Activated T-helper 1 cell treated with Interleukin-2 at 50 U/mL for 16 hours (primary cell): Measurements from ENCODE around the gene CD36.

Experiments
- DNase-seq: peaks from one replicate; pipeline ENCODE4 v3.0.0-alpha.2; 2020; ENCODE audit warnings: low read depth

CD36 gene

DNA sequence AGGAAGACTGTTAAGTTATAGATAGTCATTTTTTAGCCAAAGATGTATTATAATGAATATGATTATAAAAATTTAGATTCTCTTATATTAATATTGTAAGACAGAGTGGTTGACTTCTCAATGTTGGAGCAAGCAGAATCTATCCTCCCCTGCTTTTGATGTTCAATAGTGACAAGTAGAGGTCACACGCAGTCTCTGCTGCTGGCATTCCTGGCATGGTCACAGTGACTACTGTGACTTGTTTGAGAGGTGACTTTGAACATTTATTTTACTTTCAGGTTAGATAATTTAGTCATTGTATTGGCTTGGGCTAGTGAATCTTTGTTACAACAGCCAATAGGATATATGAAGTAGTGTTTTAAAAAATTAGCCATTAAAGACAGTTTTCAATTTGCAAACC is 13.7 kb upstream of the CD36 start:
- no peak for DNase-seq

DNA sequence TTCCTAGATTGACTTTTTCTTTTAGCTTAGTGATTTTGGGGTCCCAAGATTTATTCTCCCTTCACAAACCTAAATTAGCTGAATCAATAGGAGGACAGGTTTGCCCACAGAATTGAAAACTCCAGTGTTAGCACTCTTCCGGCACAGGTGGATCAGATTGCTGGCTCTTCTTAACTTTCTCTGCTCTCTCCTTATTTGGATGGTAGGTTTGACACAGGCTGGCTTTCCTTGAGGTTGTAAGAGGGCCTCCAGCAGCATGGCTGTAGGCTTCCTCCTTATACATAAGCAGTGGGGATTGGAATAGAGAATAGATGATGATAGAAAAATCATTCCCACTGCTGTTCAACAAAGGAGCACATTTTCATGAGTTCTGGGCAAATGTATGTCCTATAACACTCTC is 9.4 kb upstream of the CD36 start:
- no peak for DNase-seq

DNA sequence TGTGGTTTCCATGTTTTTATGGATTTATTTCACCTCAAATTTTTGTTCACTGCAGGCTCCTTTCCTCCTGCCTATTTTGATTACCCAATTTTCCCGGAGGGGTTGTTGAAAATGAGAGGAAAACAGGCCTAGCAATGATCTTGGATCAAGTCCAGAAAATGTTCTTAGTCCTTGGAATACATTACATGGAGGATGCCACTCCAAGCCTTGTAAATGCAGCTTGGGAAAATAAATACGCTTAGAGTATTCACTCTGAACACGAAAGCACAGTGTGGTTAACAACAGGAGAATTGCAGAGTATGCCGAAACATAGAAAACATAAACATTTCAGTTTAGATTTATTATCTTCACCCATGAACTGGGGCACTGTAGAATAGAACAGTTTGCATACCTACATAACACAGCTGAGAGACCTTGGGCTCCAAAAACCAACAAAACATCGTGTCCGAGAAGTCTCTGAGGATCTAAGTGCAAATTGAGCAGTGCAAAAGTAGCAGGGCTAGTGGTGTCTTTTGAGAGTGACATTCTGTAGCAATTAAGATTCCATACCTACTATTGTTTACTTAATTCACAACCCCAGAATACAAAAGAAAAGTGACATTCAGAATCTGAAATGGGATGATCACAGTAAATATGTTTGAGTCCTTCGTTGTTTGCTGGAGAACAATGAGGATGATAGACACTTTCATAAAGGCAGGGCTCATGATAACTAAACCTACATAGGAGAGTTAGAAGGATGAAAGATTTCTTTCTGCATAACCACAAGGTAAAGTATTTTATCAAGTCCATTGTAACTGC is 7.6 kb upstream of the CD36 start:
- no peak for DNase-seq

DNA sequence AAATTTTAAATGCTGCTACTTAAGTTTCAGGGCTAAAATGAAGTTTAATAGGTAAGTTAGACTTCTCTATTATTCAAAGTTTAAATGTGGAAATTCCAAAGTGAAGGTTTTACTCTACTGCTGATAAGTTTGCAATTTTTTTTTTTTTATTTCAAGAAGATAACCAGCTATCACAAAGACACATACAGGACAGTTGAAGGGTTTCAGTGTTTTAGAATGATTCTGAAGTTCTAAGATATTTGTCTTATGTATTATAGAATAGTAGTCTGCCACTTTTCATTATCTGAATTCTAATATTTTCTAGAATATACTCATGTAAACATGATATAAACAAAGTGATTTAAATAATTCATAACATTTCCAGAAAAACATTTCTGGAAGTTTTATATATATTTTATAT is 7.0 kb upstream of the CD36 start:
- DNase-seq: no peak

DNA sequence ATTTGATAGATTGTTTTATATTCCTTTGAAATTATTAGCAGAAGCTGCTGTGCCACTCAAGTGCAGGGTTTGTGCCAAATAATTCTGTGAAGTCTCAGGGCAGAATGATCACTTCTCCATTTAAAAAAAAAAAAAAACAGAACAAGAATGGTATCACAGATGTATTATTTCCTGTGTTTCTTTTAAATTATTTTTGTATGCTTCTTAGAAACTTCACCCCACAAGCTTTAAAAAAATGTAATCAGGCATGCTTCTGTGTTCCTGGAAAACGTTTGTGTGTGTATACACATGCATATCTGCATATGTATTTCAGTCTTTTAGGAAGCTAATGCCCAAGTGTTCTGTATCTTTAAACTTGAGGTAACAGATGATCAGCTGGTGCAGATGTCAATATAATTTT is 6.3 kb upstream of the CD36 start:
- no peak for DNase-seq

DNA sequence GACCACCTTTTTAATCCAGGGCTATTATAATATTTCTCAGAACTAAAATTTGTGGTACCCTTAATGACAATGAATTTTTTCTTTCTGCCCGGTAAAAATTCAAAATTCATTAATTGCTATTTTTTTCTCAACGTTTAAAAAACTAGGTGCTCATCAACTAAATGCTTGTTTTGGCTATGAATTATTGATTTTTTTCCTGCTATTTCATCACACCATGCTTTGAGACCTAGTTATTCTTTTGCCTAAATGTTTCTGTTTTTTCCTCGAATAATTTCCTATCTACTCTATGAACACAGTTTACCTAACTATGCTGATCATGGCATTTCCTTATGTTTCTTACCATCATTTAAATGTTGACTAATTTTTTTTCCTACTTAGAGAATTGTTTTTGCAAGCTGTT is 5.6 kb upstream of the CD36 start:
- no peak for DNase-seq

DNA sequence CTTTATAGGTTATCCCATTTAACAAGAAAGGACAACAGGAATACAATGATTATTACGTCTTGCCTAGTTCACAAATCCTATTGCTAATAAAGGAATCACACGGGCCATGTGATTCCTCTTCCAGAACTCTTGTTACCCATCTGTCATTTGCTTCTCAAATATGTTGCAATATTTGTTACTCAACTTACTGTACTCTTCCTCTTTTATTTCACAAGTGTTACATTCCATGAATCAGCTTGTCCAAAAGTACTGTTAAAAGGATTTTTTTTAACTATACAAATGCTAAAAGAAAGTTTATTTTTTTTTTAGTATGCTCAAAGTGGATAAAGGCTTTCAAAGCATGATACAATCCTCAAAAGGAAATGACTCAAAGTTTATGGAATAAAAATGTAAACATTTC is 3.9 kb upstream of the CD36 start:
- DNase-seq: no peak

DNA sequence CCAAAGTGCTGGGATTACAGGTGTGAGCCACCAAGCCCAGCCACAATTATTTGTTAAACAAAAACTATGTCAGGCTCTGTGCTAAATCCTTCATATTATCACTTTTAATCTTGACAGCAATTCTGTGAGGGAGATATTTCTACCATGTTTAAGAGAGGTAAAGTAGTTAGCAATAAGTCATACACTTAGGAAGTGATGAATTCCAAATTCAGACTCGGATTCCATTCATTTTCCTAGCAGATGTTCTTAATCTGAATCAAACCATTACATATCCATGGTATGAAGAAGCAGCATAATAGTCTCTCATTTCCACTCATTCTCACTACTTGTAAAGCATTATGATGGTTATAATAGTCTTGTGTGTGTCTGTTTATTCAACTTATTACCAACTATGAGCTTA is 2.9 kb upstream of the CD36 start:
- no peak for DNase-seq

DNA sequence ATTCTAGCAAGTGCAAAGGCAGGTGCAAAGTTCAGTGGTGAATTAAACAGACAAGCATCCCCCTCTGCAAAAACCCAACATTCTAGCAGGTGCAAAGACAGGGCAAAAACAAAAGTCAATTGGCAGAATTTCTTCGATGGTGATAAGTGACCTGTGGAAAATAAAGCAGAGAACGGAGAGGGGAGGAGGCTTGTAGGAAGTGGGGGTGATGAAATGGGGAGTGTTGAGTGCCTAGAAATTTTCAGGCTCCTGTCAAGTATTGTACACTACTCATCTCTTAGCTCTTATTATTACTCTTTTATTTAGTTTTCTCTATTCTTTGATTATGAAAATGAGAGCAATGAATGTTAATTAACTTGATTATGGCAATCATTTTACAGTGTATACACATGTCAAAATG is 2.4 kb upstream of the CD36 start:
- no peak for DNase-seq

DNA sequence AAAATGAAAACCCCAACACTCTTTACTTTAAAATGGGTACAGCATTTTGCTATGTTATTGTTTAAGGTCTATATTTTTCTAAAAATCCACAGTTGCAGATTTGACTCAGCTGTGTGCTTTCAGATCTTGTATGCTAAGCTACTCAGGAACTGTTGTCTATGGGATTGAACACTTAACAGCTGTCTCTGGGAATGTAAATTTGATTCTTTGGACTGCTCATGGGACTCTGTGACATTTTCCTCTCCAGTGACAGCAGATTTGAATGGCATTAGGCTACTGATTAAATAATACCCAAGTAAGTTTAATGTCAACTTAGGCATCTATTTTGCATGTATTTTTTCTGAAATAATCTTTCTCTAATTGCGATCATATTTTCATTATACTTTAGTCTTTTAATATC is 1.7 kb upstream of the CD36 start:
- DNase-seq: no peak

DNA sequence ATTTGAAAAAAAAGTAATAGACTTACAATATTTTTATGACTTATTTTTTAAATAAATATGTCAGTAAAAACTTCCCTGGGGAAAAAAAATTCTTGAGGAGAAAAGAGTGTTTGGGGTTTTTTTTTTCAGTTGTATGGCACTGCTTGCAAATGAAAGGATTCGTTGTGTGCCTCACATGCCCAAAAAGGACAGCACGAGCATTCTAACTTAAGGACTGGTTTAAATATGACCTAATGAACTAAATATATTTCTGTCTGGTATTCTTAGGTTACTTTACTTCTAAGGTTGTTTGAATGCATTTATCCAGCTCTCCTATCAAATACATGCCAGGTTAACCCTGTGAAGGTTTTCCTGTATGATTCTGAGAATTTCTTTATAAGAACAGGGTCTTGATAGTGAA is 988 bp upstream of the CD36 start:
- DNase-seq: no peak

DNA sequence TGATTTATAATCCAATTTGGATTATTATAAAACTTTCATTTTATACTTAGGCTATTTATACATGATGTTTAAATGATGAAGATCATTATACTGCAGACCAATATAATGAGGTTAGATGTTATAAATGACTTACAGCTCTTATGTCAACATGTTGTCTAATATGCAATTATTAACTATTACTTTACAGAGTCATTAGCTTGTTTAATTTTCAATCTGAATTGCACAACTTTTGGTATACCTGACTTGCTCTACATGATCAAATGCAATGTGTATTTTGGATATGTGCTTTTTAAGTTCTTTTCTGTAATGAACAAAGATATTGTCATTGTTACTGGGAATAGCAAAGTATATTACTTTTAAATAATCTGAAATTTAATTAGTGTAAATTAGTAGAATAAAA is 569 bp downstream of the CD36 start:
- DNase-seq: no peak

DNA sequence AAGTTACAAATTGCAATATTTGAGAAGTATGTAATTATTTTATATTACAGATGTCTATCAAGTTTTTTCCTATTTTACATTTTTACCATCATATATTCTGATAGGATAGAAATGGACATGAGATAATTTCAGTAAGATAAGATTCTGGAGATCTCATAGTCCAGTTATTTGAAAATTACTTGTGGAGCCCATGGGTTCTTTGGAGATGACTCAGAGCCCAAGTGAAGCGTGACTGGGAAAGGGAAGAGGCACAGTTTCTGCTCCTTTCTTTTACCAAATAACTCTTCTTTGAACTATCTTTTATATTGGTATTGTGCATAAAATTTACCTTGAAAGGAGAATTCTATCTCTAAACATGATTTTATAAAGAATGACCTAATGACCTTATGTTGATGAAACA is 2.4 kb downstream of the CD36 start:
- DNase-seq: no peak

DNA sequence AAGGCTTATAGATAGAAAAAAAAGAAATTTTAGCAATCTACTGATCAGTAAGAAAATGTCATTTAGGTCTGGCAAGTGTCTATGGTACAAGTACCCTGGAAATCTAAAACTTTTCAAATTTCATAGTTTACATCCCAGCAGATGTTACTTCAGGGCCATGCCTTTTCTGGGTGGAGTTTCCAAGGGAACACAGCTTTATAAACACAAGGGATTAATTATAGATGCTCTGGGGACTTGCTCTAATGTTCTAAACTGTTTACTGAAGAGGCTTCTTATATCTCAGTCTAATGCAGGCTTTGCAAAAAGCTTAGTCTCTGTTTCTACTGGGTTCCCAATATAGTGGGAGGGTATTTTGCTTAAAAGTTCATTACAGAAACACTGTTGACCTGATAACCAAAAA is 3.1 kb downstream of the CD36 start:
- DNase-seq: no peak

DNA sequence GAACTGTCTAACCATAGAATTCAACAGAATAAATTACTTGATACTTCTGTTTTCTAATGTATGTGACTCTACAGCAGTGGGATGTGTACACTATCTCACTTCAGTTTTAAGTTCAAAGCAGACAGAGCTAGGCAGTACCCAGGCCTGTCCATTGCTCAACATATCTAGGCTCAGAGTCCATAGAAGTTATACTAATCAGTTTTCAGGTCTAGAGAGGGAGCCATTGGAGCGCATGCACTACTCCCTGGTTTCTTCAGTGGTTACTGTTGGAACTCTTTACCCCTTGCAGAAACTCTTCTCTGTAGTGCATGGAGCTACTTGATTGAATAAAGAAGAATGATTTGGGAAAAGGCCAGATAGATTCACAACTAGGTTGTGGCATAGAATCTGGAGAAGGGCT is 4.4 kb downstream of the CD36 start:
- DNase-seq: no peak

DNA sequence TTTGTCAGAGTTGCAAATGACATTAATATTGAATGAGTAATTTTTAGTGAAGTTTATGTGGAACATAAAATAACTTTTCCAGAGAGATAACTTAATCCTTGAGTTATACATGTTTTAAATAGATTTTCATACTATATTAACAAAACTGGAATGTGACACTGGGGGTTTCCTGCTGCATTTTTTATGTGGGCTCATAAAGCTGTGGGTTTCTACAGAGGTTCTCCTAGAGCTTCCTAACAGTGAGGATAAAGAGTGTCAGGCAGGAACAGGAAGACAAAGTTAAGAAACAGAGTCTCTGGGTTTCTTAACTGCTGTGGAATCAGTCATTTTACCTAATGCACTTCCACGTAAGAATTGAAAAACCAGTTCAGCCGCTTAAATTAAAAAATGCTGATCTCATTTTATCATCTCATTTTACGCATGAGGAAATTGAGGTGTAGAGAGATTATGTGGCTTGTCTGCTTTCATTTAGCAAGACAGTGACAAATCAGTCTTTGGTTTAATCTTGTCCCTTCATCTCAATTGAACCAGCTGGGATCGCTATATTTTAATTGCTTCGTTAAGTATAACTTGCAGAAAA is 5.0 kb downstream of the CD36 start:
- no peak for DNase-seq

DNA sequence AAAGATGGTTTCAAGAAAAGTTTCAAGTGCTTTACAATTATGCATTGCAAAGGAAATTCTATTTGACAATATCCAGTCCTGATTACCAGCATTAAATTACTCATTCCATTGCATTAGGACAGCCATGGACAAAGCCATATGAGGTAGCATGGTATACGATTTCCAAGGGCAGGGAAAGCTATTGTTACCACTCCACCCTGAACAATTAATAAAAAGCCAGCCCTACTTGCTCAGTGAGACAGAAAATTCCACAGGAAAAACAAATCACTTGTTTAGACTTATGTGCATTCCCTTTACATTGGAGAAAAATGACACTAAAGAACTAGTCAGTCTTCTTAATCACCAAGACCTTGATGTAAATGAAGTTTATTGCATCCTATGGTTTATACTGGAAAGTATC is 5.6 kb downstream of the CD36 start:
- DNase-seq: no peak

DNA sequence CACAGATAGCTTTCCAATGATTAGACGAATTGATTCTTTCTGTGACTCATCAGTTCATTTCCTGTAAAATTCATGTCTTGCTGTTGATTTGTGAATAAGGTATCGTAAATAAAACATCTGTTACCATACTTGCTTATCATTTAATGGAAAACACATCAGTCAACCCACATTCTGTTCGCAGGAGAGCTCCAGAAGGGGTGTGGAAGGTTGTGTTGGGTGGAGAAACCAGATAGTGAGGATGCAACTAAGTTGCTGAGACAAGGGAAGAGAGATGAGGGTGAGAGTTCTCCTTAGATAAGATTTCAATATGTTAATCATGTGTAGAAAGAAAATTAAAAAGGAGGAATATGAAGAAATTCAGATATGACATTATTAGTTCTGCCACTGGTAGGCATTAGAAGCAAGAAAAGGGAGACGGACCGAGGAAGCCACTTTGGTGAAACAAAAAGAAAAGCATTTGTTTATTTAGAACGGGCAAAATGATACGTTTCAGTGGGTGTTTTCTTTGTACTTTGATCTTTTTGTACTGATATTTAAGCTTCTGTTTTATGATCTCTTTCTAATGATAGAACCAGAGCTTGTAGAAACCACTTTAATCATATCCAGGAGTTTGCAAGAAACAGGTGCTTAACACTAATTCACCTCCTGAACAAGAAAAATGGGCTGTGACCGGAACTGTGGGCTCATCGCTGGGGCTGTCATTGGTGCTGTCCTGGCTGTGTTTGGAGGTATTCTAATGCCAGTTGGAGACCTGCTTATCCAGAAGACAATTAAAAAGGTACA is 7.8 kb downstream of the CD36 start:
- DNase-seq: no peak

DNA sequence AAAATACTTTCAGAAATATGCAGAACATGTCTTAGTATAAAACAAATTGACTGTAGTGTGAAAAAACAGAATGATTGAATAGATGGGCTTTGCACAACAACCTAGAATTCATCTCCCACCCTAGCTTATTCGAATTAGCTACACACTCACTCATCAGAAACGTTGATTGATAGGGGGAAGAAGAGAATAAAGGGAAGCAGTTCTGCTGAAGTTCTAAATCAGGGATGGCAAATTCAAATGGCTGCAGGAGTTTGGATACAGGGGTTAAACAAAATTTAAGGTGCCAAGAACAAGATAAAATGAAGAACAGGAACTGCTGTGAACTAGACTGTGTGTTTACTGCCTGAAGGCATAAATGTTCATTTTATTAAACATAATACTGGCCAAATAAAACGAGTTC is 9.0 kb downstream of the CD36 start:
- DNase-seq: no peak

DNA sequence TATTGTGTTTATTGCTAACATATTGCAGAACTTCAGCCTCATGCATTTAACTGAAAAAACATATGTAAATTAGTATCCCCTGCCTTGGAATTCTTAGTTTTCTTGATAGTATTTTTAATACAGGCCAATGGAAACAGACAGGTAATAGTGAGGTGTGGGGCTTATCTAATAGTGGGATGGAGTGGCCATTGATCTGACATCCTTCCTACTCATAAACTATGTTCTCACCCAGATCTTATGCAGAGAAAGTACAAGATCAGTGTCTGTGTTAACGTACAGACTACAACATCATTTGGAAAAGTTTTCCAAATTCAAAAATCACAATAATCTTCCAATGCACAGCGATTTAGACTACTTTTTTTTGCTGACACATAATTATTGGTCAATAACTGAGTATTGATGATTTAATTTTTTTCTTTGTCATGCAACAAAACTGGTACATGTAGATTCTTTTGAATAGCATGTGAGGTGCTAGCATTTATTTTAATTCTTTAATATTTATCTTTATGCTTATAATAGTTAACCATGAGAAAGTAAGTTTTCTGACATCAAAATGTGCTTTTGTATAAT is 9.7 kb downstream of the CD36 start:
- DNase-seq: no peak

DNA sequence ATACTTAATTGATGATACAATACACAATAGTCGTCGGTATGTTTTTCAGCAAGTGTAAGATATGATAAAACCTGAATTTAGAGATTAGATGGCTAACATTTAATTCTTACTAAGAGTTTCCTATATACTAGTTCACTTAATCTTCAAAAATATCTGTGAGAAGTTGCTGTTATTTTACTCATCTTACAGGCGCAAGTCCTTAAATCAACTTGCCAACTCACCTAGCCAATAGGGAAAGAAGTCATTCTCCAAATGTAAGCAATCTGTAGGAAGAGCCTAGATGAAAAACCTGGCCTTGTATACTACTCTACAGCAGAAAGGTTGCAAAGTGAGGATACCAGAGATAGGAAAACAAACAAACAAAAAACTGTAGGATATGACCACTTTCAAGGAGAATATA is 10.6 kb downstream of the CD36 start:
- DNase-seq: no peak

DNA sequence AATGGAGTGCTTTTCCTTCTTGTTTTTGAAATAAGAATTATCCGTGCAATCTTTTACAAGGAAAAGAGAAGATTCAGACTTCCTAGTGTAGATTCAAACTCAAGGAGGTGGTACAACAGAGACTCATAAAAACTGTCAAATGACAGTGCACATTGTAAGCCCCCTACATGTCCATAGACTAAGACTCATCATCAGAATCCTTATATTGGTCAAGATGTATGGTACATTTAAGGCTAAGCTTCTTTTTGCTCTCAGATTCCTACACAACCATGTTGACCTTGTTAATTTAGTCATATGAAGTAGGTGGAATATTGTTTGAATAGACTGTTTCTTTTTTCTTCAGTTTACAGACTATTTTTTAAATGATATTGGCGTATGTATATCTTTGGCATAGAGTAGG is 11.6 kb downstream of the CD36 start:
- DNase-seq: no peak

DNA sequence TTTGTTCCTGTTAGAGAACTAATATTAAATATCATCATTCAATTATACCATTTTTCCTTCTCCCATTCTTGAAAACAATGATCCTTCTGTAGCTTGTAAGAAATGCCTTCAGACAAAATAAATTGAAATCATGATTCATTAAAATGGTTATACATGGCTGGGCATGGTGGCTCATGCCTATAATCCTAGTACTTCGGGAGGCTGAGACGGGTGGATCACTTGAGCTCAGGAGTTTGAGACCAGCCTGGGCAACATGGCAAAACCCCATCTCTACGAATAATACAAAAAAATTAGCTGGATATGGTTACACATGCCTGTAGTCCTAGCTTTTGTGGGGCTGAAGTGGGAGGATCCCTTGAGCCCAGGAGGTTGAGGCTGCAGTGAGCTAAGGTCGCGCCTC is 13.0 kb downstream of the CD36 start:
- no peak for DNase-seq
